ENCODE measurements around the gene NXPH4. TPM values are rescaled to one million over a fixed set of nuclear protein-coding genes. Genes with fewer than 3 reads are reported as not detected.

NXPH4 gene
- total RNA-seq, 1 donor from 2014 or later, result 82.8 TPM

DNA sequence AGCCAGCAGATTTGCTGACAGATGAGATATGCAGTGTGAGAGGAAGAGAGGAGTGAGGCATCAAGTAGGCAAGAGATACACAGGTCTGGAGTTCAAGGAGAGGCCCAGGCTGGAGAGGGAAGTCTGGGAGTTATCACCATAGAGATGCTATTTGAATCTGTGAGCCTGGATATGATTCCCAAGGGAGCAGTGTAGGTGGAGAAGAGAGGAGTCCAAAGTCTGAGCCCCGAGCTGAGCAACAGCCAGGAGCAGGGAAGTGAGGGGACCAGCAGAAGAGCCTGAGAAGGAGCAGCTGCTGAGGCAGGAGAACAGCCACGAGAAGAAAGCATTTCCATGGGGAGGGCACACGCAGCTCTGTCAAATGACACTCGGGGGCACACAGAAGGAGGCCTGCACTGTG lies 20.2 kb upstream of the NXPH4 start:
- Mint-ChIP-seq H3K27ac (ENCODE audit: unreplicated experiment) (peak overlapping the region; percentile 46), H3K36me3 (ENCODE audit: low read depth) (peaks cover 64% of the 10 kb centered on the region), H3K4me3 (ENCODE audit: unreplicated experiment) (no peak overlapping the region), H3K9me3 (ENCODE audit: low read depth) (no peaks in the 10 kb centered on the region), H3K27me3 (ENCODE audit: low read depth) (no peaks in the 10 kb centered on the region), H3K4me1 (ENCODE audit: low read depth) (no peaks in the 10 kb centered on the region)
- DNase-seq (ENCODE audit: low spot score), result no peak
- TF ChIP-seq, protein P1, sequence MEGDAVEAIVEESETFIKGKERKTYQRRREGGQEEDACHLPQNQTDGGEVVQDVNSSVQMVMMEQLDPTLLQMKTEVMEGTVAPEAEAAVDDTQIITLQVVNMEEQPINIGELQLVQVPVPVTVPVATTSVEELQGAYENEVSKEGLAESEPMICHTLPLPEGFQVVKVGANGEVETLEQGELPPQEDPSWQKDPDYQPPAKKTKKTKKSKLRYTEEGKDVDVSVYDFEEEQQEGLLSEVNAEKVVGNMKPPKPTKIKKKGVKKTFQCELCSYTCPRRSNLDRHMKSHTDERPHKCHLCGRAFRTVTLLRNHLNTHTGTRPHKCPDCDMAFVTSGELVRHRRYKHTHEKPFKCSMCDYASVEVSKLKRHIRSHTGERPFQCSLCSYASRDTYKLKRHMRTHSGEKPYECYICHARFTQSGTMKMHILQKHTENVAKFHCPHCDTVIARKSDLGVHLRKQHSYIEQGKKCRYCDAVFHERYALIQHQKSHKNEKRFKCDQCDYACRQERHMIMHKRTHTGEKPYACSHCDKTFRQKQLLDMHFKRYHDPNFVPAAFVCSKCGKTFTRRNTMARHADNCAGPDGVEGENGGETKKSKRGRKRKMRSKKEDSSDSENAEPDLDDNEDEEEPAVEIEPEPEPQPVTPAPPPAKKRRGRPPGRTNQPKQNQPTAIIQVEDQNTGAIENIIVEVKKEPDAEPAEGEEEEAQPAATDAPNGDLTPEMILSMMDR (IDR thresholded peaks at IDR 0.05), result no peak

DNA sequence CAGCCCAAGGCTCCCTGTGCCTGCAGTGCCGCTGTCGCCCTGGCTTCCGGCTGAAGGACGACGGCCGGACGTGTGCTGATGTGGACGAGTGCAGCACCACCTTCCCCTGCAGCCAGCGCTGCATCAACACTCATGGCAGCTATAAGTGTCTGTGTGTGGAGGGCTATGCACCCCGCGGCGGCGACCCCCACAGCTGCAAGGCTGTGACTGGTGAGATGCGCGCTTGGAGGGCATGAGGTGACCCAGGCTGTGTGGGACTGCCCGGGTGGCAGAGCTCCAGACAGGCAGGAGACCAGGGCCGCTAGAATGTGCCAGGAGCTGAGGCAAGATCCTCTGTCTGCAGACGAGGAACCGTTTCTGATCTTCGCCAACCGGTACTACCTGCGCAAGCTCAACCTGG lies 19.6 kb upstream of the NXPH4 start:
- no peak for DNase-seq (ENCODE audit: low spot score)
- H3K27me3 Mint-ChIP-seq (ENCODE audit: low read depth), result no peaks in the 10 kb centered on the region
- H3K27ac Mint-ChIP-seq (ENCODE audit: unreplicated experiment), result no peak overlapping the region
- TF ChIP-seq, protein P1 (IDR thresholded peaks at IDR 0.05), result no peak
- H3K4me1 Mint-ChIP-seq (ENCODE audit: low read depth), result no peaks in the 10 kb centered on the region
- peaks cover 60% of the 10 kb centered on the region for H3K36me3 Mint-ChIP-seq (ENCODE audit: low read depth)
- no peaks in the 10 kb centered on the region for H3K9me3 Mint-ChIP-seq (ENCODE audit: low read depth)
- no peak overlapping the region for H3K4me3 Mint-ChIP-seq (ENCODE audit: unreplicated experiment)

DNA sequence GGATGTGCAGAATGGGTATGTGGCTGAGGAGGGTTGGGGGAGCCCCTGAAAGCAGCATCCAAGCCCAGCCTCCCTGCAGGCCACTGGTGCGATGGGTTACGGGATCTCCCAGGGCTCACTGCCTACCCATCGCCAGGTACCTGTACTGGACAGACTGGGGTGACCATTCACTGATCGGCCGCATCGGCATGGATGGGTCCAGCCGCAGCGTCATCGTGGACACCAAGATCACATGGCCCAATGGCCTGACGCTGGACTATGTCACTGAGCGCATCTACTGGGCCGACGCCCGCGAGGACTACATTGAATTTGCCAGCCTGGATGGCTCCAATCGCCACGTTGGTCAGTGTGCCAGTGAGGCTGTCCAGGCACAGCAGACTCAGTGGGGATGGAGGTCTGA lies 18.3 kb upstream of the NXPH4 start:
- DNase-seq (ENCODE audit: low spot score), result no peak
- Mint-ChIP-seq H3K4me3 (ENCODE audit: unreplicated experiment) (no peak overlapping the region), H3K4me1 (ENCODE audit: low read depth) (no peaks in the 10 kb centered on the region), H3K9me3 (ENCODE audit: low read depth) (no peaks in the 10 kb centered on the region), H3K27me3 (ENCODE audit: low read depth) (no peaks in the 10 kb centered on the region), H3K36me3 (ENCODE audit: low read depth) (peaks cover 63% of the 10 kb centered on the region), H3K27ac (ENCODE audit: unreplicated experiment) (no peak overlapping the region)
- TF ChIP-seq, protein P1 (IDR thresholded peaks at IDR 0.05), result no peak

DNA sequence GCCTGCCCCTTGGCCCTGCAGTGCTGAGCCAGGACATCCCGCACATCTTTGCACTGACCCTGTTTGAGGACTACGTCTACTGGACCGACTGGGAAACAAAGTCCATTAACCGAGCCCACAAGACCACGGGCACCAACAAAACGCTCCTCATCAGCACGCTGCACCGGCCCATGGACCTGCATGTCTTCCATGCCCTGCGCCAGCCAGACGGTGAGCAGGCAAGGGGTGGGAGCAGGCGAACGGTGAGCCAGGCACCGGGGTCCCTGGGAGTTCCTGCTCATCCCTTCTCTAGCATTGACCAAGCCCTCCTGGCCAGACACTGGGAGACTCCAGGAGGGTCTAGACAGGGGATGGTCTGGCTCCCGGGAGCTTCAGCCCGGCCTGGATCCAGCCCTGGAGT lies 17.4 kb upstream of the NXPH4 start:
- Mint-ChIP-seq H3K36me3 (ENCODE audit: low read depth) (peaks cover 64% of the 10 kb centered on the region), H3K27ac (ENCODE audit: unreplicated experiment) (no peak overlapping the region), H3K9me3 (ENCODE audit: low read depth) (no peaks in the 10 kb centered on the region), H3K4me3 (ENCODE audit: unreplicated experiment) (no peak overlapping the region), H3K4me1 (ENCODE audit: low read depth) (no peaks in the 10 kb centered on the region), H3K27me3 (ENCODE audit: low read depth) (no peaks in the 10 kb centered on the region)
- no peak for DNase-seq (ENCODE audit: low spot score)
- TF ChIP-seq, protein P1 (IDR thresholded peaks at IDR 0.05), result no peak

DNA sequence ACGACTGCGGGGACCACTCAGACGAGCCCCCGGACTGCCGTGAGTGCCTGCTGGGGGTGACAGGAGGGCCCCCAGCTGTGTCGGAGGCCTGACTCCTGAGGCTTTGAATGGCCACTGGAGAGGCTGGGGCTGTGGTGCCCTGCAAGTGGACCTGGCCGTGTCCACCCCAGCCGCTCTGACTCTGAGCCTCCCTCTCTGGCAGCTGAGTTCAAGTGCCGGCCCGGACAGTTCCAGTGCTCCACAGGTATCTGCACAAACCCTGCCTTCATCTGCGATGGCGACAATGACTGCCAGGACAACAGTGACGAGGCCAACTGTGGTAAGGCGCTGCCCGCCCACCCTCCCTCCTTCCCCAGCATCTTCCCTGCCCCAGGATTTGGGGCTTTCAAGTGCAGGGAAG lies 16.1 kb upstream of the NXPH4 start:
- H3K4me3 Mint-ChIP-seq (ENCODE audit: unreplicated experiment), result no peak overlapping the region
- H3K4me1 Mint-ChIP-seq (ENCODE audit: low read depth), result no peaks in the 10 kb centered on the region
- DNase-seq (ENCODE audit: low spot score), result no peak
- no peak overlapping the region for H3K27ac Mint-ChIP-seq (ENCODE audit: unreplicated experiment)
- TF ChIP-seq, protein P1 (IDR thresholded peaks at IDR 0.05), result no peak
- H3K36me3 Mint-ChIP-seq (ENCODE audit: low read depth), result peaks cover 62% of the 10 kb centered on the region
- H3K9me3 Mint-ChIP-seq (ENCODE audit: low read depth), result no peaks in the 10 kb centered on the region
- H3K27me3 Mint-ChIP-seq (ENCODE audit: low read depth), result no peaks in the 10 kb centered on the region
